ENCODE measurements around the gene MTARC2.

Gene MTARC2

DNA sequence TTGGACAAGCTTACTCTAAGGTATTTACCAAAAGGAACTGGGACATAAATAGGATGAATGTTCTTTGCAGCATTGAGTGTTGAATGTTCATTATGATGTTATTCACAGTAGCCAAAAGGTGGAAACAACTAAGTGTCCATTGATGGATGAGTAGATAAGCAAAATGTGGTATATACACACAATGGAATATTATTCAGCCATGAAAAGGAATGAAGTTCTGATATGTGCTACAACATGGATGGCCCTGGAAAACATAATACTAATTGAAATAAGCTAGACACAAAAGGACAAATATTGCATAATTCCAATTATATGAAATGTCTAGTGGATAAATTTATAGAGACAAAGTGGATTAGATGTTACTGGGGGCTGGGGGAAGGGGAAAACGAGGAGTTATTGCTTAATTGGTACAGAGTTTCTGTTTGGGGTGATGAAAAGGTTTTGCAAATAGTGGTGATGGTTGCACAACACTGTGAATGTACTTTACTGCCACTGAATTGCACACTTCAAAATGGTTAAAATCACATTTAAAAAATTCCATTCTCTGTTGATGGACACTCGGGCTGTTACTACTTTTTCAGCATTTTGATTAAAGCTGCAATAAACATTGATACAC, 41.5 kb downstream of the MTARC2 start:
- no peak for FAIRE-seq
- DNase-seq (ENCODE audit: insufficient read length): no peak
- TF ChIP-seq POLR2AphosphoS5 (IDR thresholded peaks at IDR 0.05; ENCODE audit: low read depth, low read length) (no peak), POLR2A (IDR thresholded peaks at IDR 0.05; ENCODE audit: low read depth, low read length) (no peak), TAF1 (IDR thresholded peaks at IDR 0.05; ENCODE audit: borderline replicate concordance, low read depth, low read length) (no peak)

DNA sequence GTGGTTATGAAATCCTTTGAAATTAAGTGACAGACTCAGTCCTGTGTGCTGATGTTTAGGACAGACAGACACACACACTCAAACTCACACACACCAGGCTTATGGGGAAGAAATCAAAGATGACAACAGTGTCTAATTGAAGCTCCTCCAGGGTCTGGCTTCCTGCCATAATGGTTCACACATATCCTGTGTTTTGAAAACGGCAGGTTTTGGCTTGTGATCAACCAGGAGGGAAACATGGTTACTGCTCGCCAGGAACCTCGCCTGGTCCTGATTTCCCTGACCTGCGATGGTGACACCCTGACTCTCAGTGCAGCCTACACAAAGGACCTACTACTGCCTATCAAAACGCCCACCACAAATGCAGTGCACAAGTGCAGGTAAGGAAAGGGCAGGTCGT, 43.2 kb downstream of the MTARC2 start:
- no peak for FAIRE-seq
- DNase-seq (ENCODE audit: insufficient read length): no peak
- TF ChIP-seq TAF1 (IDR thresholded peaks at IDR 0.05; ENCODE audit: borderline replicate concordance, low read depth, low read length): no peak
- TF ChIP-seq POLR2AphosphoS5 (IDR thresholded peaks at IDR 0.05; ENCODE audit: low read depth, low read length): no peak
- TF ChIP-seq POLR2A (IDR thresholded peaks at IDR 0.05; ENCODE audit: low read depth, low read length): no peak

DNA sequence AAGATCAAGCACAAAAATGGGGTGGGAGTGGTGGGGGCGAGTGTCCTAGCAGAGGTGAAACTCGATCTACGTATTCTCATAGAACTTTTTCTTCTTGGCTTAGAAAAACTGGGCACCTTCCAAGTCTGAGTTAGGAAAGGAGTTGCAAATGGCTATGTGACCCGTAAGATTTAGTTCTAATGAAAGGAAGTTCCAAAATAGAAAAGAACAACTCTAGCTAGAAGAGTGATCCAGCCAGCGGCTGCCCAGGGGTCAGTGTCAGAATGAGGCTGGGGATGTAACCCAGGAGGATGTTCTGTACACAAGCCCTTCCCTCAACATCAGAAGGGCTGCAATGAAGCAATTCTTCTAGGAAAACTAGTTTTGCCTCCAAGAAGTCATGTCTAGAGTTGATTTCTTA, 43.8 kb downstream of the MTARC2 start:
- no peak for TF ChIP-seq POLR2AphosphoS5 (IDR thresholded peaks at IDR 0.05; ENCODE audit: low read depth, low read length)
- no peak for TF ChIP-seq TAF1 (IDR thresholded peaks at IDR 0.05; ENCODE audit: borderline replicate concordance, low read depth, low read length)
- no peak for TF ChIP-seq POLR2A (IDR thresholded peaks at IDR 0.05; ENCODE audit: low read depth, low read length)
- FAIRE-seq (no peak), DNase-seq (ENCODE audit: insufficient read length) (no peak)

DNA sequence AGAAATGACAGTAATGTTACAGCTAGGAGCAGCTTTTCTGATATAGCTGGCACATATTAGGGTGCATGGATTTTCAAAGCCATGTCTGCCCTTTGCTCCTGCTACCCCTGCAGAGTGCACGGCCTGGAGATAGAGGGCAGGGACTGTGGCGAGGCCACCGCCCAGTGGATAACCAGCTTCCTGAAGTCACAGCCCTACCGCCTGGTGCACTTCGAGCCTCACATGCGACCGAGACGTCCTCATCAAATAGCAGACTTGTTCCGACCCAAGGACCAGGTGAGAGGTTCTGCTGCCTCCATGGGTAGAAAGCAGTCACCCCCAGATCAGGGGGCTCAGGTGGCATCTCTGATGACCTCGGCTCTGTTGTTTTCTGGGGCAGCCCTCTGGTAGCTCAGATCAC, 48.4 kb downstream of the MTARC2 start:
- FAIRE-seq: no peak
- no peak for DNase-seq (ENCODE audit: insufficient read length)
- TF ChIP-seq POLR2A (IDR thresholded peaks at IDR 0.05; ENCODE audit: low read depth, low read length): no peak
- no peak for TF ChIP-seq POLR2AphosphoS5 (IDR thresholded peaks at IDR 0.05; ENCODE audit: low read depth, low read length)
- TF ChIP-seq TAF1 (IDR thresholded peaks at IDR 0.05; ENCODE audit: borderline replicate concordance, low read depth, low read length): no peak

DNA sequence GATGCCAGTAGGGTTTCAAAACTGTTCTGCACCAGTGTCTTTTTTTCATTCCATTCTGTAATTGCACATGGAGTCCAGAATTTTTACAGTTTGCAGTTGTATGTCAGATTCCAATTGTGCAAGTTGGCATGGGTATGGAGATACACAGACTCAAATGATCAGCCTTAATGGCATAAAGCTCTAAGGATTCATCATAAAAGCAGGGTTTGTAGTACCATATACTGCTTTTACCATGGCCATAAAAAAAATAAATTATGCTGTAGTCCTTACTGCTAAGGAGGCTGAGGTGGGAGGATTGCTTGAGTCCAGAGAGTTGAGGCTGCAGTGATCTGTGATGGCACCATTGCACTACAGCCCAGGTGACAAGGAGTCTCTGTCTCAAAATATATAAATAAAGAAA, 48.9 kb downstream of the MTARC2 start:
- TF ChIP-seq POLR2AphosphoS5 (IDR thresholded peaks at IDR 0.05; ENCODE audit: low read depth, low read length): no peak
- TF ChIP-seq TAF1 (IDR thresholded peaks at IDR 0.05; ENCODE audit: borderline replicate concordance, low read depth, low read length): no peak
- no peak for TF ChIP-seq POLR2A (IDR thresholded peaks at IDR 0.05; ENCODE audit: low read depth, low read length)
- FAIRE-seq (no peak), DNase-seq (ENCODE audit: insufficient read length) (no peak)

DNA sequence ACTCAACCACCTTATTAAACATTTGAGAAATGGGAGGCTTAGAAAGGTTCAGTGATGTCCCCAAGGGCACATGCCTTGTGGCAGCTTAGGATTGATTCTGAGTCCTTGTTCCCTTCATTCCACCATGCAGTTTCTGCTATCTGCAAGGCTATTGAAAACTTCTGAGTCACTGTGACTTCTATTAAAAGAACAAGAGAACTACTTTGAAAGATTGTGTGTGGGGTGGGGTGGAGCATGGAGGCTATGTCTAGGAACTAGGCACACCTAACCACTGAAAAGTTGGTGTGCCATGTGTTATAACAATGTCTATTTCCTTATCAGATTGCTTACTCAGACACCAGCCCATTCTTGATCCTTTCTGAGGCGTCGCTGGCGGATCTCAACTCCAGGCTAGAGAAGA, 49.4 kb downstream of the MTARC2 start:
- FAIRE-seq: no peak
- no peak for TF ChIP-seq POLR2AphosphoS5 (IDR thresholded peaks at IDR 0.05; ENCODE audit: low read depth, low read length)
- TF ChIP-seq POLR2A (IDR thresholded peaks at IDR 0.05; ENCODE audit: low read depth, low read length): no peak
- no peak for TF ChIP-seq TAF1 (IDR thresholded peaks at IDR 0.05; ENCODE audit: borderline replicate concordance, low read depth, low read length)
- no peak for DNase-seq (ENCODE audit: insufficient read length)

DNA sequence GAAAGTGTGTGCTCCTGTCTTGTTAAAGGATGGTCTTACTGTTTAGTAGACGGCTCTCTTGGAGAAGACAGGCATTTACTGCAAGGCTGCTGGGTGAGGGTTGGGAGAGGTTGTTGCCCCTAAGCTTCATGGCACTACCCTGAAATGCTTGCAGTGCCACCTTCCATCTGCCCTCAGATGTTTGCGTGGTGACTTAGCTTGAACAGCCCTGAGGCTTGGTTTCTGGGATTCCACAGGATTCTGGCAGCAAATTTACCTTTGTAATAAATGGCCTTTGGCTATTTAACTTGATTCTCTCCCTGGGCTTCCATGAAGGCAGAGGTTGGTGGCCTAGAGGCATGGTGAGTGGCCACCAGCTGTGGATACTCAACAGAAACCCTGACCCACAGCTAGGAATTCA, 50.2 kb downstream of the MTARC2 start:
- DNase-seq (ENCODE audit: insufficient read length) (no peak), FAIRE-seq (no peak)
- TF ChIP-seq POLR2A (IDR thresholded peaks at IDR 0.05; ENCODE audit: low read depth, low read length) (no peak), TAF1 (IDR thresholded peaks at IDR 0.05; ENCODE audit: borderline replicate concordance, low read depth, low read length) (no peak)

DNA sequence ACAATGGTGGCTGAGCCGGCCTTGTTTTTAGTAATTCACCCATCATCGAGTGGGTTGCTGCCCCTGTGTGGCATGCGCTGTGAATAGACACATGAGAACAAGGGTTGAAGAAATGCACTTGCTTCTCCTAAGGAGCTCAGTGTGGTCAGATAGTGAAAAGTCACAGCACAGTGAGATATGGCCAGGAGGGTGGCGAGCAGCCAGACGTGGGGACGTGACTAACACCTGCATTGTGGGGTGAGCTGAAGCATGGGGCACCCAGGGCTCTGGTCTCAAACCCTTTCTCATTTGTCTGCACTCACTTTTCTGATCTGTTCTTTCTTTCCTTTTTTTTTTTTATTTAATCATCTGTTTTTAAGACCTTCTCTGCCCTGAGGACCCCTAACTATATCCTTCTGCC, 52.1 kb downstream of the MTARC2 start:
- no peak for DNase-seq (ENCODE audit: insufficient read length)
- FAIRE-seq: no peak
- TF ChIP-seq TAF1 (IDR thresholded peaks at IDR 0.05; ENCODE audit: borderline replicate concordance, low read depth, low read length) (no peak), POLR2A (IDR thresholded peaks at IDR 0.05; ENCODE audit: low read depth, low read length) (no peak), POLR2AphosphoS5 (IDR thresholded peaks at IDR 0.05; ENCODE audit: low read depth, low read length) (no peak)

DNA sequence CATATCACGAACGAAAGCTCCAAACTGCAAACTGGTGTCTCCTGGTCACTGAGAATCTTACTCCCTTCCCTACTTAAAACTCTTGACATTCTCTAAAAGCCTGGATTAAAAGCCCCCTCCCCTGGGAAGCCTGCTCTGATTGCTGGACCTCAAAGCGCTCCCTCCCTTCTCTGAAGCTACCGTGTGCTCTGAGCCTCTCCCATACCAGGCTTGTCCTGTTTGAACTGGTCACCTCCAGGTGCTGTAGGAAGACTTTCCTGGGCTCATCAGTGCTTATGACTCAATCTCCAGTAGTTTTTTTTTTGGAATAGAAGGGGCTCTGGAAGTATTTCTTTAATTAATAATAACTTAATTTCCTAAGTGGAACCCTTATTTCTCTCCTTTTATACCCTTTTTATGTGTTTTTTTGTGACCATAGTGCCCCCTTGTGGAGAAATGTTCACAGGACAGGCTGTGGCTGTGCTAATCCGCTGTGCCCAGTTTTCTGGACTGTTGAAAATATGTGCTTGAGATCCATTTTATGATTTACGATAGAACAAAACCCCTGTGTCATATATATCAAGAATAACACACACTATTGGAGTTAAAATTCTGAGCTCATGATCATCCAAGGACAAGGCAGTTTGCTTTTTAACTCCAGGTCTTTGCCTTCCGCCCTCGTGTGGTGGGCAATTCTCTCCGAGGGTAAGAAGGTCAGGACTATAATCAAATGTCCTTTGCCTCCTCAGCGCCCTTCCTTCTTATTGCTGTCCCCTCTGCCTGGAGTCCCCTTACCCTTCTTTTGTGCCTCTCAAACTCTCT, 55.5 kb downstream of the MTARC2 start:
- DNase-seq (ENCODE audit: insufficient read length) (no peak), FAIRE-seq (no peak)
- TF ChIP-seq POLR2A (IDR thresholded peaks at IDR 0.05; ENCODE audit: low read depth, low read length): no peak
- no peak for TF ChIP-seq POLR2AphosphoS5 (IDR thresholded peaks at IDR 0.05; ENCODE audit: low read depth, low read length)
- no peak for TF ChIP-seq TAF1 (IDR thresholded peaks at IDR 0.05; ENCODE audit: borderline replicate concordance, low read depth, low read length)

DNA sequence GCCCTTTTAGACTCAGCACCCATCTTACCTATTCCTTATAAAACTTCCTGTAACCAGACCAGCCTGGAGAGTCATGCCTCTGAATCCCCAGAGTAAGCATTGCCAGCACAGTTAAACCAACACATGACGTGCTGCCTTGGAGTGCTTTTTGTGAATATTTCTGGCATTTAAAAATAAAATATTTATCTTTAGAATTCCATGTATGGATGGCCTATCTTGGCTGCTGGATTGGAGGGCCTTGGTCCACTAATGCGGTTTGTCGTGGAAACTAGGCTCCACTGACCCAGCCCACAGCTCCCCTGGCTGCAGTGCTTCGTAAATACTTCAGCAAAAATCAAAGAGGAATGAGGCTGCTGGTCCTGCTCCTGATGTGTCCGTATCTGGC, 56.1 kb downstream of the MTARC2 start:
- FAIRE-seq: no peak
- no peak for DNase-seq (ENCODE audit: insufficient read length)

DNA sequence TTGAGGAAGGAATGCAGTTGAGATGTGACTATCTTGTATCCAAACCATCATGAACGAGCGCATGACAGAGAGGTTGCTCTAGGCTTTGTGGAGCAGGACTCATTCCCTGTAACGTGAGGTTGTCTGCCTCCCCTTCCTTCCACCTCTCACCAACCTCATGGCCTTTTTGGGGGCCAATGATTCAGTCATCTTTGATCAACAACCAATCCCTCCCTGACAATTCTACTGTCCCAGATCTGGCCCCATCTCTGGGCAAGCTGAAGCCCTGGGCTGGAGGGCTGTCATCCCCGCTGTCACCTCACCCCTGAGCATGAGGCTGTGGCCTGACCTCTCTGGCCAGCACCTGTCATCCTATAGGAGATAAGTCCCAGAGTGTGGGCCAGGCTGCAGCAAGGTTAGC, 58.3 kb downstream of the MTARC2 start:
- FAIRE-seq (no peak), DNase-seq (ENCODE audit: insufficient read length) (no peak)
- TF ChIP-seq POLR2AphosphoS5 (IDR thresholded peaks at IDR 0.05; ENCODE audit: low read depth, low read length) (no peak), TAF1 (IDR thresholded peaks at IDR 0.05; ENCODE audit: borderline replicate concordance, low read depth, low read length) (no peak), POLR2A (IDR thresholded peaks at IDR 0.05; ENCODE audit: low read depth, low read length) (no peak)

More for the DNA sequence above, 56.1 kb downstream of the MTARC2 start:
- TF ChIP-seq POLR2AphosphoS5 (IDR thresholded peaks at IDR 0.05; ENCODE audit: low read depth, low read length) (no peak), TAF1 (IDR thresholded peaks at IDR 0.05; ENCODE audit: borderline replicate concordance, low read depth, low read length) (no peak), POLR2A (IDR thresholded peaks at IDR 0.05; ENCODE audit: low read depth, low read length) (no peak)

DNA sequence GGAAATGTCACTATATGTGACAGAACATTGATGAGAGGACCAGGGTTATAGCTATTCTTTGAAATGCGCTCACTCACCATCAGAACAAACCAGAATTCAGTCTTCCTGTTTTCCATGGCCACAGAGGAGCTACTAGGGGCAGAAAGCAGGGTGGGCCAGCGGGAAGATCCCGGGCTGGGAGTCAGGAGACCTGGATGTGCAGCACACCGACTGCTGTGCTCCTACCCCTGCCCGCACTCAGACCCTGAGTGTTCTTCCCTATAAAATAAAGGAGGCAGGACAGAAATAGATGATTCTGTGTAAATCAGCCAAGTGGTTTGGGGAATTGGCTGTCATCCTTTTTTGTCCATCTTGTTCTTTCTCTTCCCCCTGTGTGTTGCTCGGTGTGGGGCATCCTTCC, 59.6 kb downstream of the MTARC2 start:
- DNase-seq (ENCODE audit: insufficient read length) (no peak), FAIRE-seq (no peak)
- no peak for TF ChIP-seq POLR2A (IDR thresholded peaks at IDR 0.05; ENCODE audit: low read depth, low read length)
- no peak for TF ChIP-seq POLR2AphosphoS5 (IDR thresholded peaks at IDR 0.05; ENCODE audit: low read depth, low read length)
